ENCODE results near the gene CAPRIN1. TPM values are rescaled to one million over a fixed set of nuclear protein-coding genes. Genes with fewer than 3 reads are reported as not detected.

The CAPRIN1 gene
- total RNA-seq, 1 experiment from 2014 or later = 301 TPM

DNA sequence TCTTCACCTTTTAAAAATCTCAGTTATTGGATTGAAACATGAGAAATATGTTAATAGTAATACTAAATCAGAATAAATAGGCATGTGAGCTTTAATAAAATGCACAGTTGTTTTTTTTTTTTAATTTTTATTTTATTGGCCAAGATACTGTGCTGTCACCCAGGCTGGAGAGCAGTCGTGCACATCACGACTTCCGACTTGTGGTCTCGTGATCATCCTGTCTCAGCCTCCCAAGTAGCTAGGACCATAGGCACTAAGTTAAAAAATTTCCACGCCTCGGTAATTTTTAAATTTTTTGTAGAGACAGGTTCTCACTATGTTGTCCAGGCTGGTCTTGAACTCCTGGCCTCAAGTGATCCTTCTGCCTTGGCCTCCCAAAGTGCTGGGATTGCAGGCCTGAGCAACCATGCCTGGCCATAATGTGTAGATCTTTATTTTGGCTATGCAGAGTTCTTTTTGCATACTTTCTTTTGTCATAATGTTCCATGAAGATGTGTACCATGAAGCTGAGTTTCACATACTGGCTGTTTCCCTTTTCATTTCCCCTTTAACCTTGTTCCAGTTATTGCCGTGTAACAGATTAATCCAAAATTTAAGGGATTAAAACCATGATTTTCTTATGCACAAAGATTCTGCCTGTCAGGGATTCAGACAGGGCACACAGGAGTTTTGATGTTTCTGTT lies 16.0 kb downstream of the CAPRIN1 start:
- Histone ChIP-seq H3K18ac (ENCODE audit: insufficient read length, low read depth, low read length) (no peak overlapping the region), H2AFZ (ENCODE audit: low read length) (no peak overlapping the region), H2BK20ac (ENCODE audit: low read depth, low read length, poor library complexity, severe bottlenecking) (no peak overlapping the region), H4K20me1 (ENCODE audit: control insufficient read depth, insufficient read depth, insufficient read length) (peaks cover 3% of the 10 kb centered on the region), H3T11ph (ENCODE audit: low read length) (no peak overlapping the region), H3K23ac (ENCODE audit: insufficient read length, low read depth, low read length) (no peak overlapping the region), H3K56ac (ENCODE audit: insufficient read length, low read depth, low read length) (no peak overlapping the region), H3K4me1 (ENCODE audit: insufficient read depth, low read length) (no peaks in the 10 kb centered on the region), H2BK5ac (ENCODE audit: insufficient read length, low read length) (no peak overlapping the region), H2AK5ac (ENCODE audit: insufficient read length, low read length) (no peak overlapping the region), H3K27ac (ENCODE audit: insufficient read length, low read depth, low read length) (no peak overlapping the region), H3K79me2 (ENCODE audit: insufficient read depth, low read length) (peaks cover 66% of the 10 kb centered on the region), H3K14ac (ENCODE audit: insufficient read depth, low read length) (no peak overlapping the region), H3K27me3 (ENCODE audit: insufficient read depth, low read length) (no peaks in the 10 kb centered on the region), H2BK15ac (ENCODE audit: low read depth, low read length) (no peak overlapping the region), H2BK12ac (ENCODE audit: insufficient read length, low read depth, low read length) (no peak overlapping the region), H4K5ac (ENCODE audit: insufficient read length, low read depth, low read length) (no peak overlapping the region), H3K9me3 (ENCODE audit: control insufficient read depth, low read depth, low read length) (no peaks in the 10 kb centered on the region), H2BK120ac (ENCODE audit: low read depth, low read length, poor library complexity, severe bottlenecking) (no peak overlapping the region), H4K91ac (ENCODE audit: insufficient read length, low read depth, low read length) (no peak overlapping the region), H4K8ac (replicated peaks; ENCODE audit: insufficient read length, low read depth, low read length) (no peak overlapping the region), H3K23me2 (ENCODE audit: insufficient read length, low read depth, low read length, poor library complexity, severe bottlenecking) (no peaks in the 10 kb centered on the region), H3K9ac (ENCODE audit: extremely low read depth, insufficient read length, low read length) (no peak overlapping the region), H3K4ac (ENCODE audit: low read depth, low read length) (no peak overlapping the region), H3K79me1 (ENCODE audit: insufficient read depth, low read depth, low read length, poor library complexity, severe bottlenecking) (no peaks in the 10 kb centered on the region), H3K4me2 (ENCODE audit: insufficient read depth, insufficient read length, low read length) (no peak overlapping the region)
- Mint-ChIP-seq H3K4me1 (peaks cover 3 to 12% of the 10 kb centered on the region in 2 experiments; a peak in 2 of 4 replicates), H3K4me3 (no peak overlapping the region), H3K9me3 (no peaks in the 10 kb centered on the region), H3K27ac (peak overlapping the region in 1 of 3 experiments; percentile 8; a peak in 2 of 7 replicates), H3K27me3 (ENCODE audit: low read depth) (no peaks in the 10 kb centered on the region; the same call in 1 of the 2 replicates), H3K36me3 (ENCODE audit: insufficient read depth in 1 of 3, low read depth in 3 of 3) (peaks cover 21 to 50% (median 48%) of the 10 kb centered on the region in 3 experiments)
- TF ChIP-seq, protein P1, sequence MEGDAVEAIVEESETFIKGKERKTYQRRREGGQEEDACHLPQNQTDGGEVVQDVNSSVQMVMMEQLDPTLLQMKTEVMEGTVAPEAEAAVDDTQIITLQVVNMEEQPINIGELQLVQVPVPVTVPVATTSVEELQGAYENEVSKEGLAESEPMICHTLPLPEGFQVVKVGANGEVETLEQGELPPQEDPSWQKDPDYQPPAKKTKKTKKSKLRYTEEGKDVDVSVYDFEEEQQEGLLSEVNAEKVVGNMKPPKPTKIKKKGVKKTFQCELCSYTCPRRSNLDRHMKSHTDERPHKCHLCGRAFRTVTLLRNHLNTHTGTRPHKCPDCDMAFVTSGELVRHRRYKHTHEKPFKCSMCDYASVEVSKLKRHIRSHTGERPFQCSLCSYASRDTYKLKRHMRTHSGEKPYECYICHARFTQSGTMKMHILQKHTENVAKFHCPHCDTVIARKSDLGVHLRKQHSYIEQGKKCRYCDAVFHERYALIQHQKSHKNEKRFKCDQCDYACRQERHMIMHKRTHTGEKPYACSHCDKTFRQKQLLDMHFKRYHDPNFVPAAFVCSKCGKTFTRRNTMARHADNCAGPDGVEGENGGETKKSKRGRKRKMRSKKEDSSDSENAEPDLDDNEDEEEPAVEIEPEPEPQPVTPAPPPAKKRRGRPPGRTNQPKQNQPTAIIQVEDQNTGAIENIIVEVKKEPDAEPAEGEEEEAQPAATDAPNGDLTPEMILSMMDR (conservative IDR thresholded peaks at IDR 0.05) = no peak
- no peak for DNase-seq
- WGBS (ENCODE audit: extremely low coverage, insufficient read length, low lambda C conversion rate) = no CpG with 5 or more reads among the region's 7 CpGs
